GM19238 (cell line): ENCODE results near the gene PLEKHG4.

Experiments used
- DNase-seq: peaks from one replicate; pipeline ENCODE4 v3.0.0; 2011; ENCODE audit warnings: low spot score; ENCODE audit not compliant: insufficient read length

Gene PLEKHG4

GRCh38 chr16:67279296-67280089, at the start of gene PLEKHG4:
PLEKHG4 (plus strand) TSS chr16:67279532; CDS start chr16:67280045, 513 bp downstream.
- DNase-seq = peak; percentile 98

DNA sequence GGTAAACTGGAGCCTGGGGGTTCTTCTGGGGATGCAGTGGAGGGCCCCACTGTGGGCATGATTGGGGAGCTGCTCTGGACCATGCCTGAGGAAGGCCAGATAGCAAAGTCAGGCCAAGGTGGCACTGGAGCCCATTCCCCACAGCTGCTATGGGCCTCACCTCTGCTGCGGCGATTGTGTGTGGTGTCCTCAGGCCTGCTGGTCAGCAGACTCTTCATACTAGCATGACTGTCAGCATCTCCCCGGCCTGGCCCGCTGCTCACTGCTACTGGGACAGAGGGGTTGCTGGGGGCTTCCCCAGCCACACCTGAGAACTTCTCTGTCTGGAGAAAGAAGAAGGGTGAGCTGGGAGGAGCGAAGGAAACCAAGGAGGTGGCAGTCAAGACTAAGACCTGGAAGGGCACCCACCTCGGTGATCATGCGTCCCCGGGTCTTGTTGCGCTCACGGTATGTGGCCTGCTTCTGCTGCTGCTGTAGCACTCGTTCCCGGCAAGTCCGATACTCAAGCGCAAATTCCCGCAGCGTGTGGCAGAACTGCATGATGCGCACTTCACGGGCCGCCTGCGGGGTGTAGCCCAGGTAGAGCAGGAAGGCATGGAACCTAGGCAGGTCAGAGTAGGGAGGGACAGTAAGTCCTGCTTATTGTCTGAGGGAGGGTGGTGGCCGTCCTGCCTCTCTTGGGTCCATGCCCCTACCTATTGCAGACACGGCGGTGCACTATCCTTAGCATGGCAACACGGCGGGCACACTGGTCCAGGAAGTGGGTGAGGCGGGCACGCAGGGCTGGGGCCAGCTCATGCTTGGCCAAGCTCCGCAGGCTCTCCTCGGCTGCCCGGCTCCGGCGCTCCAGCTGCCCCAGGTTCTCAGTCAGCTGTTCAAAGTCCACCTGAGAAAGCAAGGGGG, 49.2 kb upstream of the PLEKHG4 start:
- no peak for DNase-seq

DNA sequence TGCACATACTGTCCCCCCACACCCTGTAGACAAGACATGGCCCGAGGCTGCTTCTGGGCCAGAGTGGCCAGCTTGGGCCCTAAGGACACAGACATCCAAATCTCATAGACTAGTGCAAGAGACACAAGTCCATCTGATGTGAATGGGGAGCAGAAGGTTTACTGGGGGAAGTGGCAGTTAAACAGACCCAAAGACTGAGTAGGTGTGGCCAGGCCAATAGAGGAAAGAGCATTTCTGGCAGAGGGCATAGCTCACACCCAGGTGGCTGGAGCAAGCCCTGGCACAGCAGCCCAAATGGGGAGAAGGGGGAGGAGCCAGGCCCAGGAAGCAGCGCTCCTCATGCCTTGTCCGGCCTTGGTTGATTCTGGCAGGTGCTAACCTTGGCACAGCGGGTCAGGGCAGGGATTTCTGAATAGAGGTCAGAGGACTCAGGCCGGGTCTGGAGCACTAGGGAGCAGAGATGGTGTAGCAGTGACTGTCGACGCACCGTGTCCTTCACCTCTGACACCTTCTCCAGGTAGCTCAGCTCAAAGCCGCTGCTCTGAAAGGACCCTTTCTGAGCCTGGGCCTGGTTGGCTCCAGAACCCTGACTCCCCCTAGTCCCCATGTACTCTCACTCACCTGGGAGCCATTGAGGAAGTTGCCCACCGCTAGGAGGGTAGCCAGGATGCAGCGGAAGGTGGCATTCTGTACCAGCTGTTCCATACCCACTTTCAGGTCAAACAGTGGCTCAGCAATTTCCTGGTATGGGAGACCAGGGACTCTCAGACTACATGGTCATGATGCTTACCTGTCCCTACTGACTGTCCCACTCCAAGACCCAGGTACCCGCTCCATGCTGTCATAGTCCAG, 48.3 kb upstream of the PLEKHG4 start:
- DNase-seq = no peak

GRCh38 chr16:67233596-67233995, 45.7 kb upstream of the PLEKHG4 start:
- no peak for DNase-seq

DNA sequence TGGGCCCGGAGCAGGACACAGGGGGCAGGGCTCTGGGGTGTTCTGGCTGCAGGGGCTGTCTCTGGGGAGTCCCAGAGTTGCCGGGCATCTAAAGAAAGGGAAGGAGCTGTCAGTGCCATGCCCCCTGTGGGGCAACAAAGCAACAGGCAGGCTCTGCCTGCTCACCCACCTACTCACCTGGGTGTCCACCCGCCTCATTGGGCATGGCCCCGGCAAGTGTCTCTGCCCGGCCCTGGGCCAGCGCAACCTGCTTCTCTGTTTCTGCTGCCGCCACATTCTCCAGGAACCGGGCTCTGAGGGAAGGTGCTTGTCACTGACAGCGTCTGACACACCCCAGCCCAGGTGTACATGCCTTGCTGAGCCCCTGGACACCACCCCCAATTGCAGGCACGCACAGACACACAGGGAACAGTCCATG, 45.1 kb upstream of the PLEKHG4 start:
- no peak for DNase-seq

DNA sequence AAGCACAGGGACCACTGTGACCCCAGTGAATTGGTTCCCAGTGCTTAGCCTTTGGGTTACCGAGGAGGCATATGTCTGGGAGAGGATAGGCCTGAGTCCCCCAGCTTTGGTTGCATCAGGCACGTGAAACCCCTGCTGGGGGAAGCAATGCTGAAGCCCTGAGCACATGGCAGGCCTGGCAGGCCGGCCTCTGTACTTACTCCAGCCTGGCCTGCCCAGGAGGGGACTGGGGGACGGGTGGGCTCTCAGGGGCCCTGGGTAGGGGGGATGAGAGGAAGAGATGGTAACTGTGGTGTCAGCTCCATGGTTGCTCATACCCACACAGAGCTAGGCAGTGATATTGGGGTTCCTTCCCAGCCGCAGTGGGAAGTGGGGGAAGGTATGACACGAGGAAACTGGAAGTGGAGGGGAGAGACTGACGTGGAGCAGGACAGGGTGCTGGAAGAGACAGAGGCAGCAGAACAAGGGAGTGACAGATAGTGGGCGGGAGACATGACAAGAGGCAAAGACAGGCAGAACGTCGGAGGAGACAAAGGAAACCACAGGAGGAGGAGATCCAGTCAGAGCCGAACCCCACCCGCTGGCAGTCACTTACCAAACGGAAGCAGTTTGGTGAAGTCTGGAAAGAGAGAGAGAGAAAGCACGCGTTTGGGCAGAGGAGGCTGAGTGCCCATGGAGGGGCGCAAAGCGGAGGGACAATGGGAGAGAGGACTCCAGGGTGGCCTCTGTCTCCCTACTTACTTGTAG, 43.3 kb upstream of the PLEKHG4 start:
- no peak for DNase-seq

DNA sequence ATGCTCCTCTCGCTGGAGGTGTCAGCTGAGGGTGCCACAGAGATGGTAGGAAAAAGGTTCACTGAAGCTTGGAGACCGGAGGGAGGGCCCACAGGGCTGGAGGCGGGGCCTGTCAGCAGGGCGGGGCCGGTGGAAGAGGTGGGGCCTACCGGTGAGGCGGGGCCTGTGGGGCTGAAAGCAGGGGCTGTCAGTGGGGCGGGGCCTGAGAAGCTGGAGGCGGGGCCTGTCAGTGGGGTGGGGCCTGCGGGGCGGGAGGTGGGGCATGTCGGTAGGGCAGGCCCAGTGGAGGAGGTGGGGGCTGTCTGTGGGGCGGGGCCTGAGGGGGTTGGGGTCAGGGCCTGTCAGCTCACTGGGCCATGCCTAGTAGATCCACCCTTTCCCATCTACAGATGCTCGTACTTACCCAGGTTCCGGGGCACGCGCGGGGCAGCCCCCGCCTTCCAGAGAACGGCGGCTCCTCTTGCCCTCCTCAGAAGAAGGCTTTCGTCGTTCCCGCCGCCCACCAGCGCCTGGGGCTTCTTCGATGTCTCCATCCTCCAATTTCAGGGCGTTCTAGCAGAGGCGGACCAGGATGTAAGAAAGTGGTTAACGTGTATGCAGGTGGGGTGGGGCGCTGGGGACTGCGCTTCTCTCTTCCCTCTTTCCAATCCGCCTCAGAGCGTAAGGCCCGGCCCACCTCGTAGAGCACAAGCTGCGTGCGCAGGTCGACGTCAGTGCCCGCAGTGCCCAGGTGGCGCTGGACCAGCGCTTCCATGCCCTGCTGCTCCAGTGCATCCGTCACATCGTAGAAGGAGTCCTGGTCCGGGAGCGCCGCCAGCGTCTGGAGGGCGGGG, 42.6 kb upstream of the PLEKHG4 start:
- DNase-seq = peak; percentile 65

- no peak for DNase-seq
Measured at GRCh38 chr16:67237396-67238277, 41.7 kb upstream of the PLEKHG4 start.

- no peak for DNase-seq
Measured at GRCh38 chr16:67238278-67238575, 41.1 kb upstream of the PLEKHG4 start.

DNA sequence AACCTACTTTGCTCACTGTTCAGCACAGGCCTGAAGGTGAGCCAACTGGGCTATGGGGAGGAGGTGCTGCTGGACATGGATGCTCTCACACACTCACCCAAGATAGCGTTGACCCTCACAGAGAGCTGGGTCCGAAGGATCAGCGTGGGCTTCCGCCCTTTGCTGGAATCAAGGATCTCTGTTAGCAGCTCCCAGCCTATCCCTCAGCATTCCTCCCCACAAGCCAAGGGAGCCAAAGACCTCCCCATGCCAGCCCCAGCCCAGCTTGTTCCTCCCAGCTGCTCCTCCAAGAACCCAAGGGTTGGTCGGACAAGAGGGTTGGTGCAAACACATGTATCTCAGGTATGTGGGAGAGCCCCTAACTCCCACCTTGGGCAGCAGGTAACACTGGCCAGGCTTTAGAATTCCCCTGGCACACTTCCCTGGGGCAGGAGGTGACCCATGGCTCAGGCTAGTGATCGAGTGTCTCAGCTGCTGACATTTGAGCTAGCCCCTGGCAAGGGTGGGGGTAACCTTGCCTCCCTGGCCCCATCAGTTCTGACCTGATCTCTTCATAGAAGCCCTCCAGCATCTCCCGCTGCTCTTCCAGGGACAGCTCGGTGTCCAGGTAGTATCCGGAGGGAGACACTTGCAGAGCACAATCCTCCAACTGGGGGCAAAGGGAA, 40.4 kb upstream of the PLEKHG4 start:
- DNase-seq = no peak

DNA sequence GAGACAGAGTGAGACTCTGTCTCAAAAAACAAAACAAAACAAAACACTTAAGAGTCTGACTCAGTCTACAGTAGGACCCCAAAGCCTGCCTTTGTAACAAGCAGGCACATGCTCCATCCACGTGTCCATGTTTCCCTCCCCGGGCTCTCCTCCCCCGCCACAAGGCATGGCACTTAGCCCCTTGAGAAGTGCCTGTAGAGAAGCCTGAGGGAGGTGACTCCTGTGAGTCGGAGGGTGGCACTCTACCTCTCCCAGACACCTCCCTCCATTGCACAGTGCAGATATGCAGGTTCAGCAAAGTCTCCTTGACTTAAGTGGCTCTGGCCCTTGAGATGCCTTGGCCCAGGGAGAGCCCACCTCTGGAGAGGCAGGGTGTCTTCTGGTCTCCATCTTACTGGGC, 38.8 kb upstream of the PLEKHG4 start:
- DNase-seq = no peak

DNA sequence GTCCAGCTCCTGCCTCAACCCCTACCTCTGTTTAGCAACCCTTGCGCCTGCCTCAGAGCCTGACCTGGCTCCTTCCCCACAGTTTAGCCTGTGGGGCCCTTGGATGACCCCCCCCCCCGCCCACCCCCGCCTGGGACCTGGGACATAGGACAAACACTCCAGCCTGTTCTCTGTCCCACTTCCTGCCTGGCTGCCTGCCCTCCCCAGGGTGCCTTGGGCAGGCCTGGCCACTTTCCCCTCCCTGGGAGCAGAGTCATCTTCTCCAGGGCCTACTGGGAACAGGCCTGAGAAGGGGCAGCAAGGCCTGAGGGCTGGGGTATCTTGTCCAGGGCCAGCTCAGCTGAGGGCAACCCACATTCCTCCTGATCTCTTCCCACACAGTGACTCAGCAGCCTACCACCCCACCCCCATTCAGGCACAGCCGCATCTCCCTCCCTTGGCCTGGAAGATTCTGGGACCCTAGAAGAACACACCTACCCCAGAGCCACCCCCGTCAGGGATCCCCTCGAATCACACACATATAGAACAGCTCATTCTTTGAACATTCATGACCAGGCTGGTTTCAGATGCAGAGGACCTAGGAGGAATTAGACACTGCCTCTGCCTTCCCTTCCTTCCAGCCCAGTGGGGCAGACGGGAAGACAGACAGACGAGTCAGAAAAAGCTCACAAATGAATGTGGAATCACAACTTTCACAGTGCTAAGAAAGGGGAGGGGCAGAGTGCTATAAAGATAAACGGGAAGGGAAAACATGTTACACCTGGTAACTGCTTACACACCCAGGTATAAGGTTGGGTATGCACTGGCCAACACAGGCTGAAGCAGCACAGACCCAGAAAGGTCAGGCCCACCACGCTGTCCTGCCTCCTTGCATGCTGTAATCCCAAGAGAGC, 38.1 kb upstream of the PLEKHG4 start:
- DNase-seq = no peak

DNA sequence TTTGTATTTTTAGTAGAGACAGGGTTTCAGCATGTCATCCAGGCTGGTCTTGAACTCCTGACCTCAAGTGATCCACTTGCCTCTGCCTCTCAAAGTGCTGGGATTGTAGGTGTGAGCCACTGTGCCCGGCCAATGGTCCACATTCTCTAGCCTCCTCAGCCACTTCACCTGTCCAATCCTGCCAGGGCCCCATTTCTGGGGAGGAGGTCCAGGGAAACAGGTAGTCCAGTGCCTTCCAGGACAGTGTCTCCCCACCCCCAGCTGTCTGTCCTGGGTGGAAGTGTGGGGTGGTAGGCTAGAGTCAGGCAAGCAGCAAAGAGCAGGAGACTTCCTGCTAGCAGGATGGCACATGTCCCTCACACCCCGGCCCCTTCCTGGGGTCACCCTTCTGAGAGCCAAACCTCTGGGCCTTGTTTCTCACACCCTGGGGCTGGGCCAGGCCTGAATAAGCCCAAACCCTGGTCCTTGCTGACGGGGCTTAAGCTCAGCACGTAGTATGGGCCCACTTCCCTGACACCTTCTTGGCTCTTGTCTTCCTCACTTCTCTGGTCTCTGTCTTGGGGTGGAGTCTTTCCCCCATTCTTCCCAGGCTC, 37.1 kb upstream of the PLEKHG4 start:
- no peak for DNase-seq

GRCh38 chr16:67243481-67243880, 35.9 kb upstream of the PLEKHG4 start:
- no peak for DNase-seq

DNA sequence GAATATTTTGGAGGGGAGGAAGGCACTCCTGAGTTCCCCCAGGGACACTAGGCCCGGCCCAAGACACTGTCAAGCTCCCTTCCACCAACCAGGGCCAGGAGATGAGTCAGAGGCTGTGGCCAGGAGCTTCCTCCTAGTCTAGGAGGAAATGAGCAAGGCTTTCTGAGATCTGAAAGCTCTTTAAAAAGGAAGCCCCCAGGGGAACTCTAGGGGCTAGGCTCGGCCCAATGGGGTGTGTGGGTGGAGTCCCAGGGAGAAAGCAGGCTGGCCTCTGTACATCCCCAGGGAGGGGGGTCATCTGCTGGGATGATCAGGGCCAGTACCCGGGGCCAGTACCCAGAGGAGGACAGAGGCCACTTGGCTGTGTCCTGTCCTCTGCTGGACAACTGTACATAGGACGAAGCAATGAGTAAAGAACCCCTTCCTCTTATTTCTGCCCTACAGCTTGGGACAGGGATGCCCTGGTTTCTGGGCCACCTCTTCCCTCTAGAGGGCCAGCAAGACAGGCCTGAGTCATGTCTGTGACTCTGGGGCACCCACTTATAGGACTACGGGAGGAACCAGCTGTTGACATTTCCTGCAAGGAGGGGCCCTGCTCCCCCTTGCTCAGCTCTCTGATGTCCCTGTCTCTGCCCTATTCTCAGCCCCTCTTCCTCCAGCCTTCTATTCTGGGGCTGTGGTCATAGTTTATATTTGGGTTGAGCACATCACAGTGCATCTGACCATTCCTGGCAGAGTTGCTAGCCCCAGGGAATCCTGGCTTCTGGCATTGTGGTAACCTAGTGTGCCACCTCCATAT, 34.7 kb upstream of the PLEKHG4 start:
- DNase-seq = peak; percentile 91

DNA sequence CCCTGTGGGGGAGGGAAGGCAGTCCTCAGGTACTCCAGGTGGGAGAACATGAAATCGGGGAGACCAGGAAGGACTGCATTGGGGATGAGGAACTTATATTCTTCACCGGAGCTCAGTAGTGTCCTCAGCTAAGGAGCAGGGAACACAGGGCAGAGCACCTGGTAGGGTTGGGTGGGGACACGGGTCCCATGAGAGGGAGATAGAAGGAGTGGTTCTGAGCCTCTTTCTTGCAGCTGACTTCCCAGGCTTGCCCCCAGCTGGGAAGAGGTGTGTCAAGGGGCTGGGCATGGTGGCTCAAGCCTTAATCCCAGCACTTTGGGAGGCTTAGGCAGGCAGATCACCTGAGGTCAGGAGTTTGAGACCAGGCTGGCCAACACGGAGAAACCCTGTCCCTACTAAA, 34.1 kb upstream of the PLEKHG4 start:
- no peak for DNase-seq
